Measurements from ENCODE around the gene PLA2G4F.

Gene PLA2G4F, protein sequence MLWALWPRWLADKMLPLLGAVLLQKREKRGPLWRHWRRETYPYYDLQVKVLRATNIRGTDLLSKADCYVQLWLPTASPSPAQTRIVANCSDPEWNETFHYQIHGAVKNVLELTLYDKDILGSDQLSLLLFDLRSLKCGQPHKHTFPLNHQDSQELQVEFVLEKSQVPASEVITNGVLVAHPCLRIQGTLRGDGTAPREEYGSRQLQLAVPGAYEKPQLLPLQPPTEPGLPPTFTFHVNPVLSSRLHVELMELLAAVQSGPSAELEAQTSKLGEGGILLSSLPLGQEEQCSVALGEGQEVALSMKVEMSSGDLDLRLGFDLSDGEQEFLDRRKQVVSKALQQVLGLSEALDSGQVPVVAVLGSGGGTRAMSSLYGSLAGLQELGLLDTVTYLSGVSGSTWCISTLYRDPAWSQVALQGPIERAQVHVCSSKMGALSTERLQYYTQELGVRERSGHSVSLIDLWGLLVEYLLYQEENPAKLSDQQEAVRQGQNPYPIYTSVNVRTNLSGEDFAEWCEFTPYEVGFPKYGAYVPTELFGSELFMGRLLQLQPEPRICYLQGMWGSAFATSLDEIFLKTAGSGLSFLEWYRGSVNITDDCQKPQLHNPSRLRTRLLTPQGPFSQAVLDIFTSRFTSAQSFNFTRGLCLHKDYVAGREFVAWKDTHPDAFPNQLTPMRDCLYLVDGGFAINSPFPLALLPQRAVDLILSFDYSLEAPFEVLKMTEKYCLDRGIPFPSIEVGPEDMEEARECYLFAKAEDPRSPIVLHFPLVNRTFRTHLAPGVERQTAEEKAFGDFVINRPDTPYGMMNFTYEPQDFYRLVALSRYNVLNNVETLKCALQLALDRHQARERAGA

DNA sequence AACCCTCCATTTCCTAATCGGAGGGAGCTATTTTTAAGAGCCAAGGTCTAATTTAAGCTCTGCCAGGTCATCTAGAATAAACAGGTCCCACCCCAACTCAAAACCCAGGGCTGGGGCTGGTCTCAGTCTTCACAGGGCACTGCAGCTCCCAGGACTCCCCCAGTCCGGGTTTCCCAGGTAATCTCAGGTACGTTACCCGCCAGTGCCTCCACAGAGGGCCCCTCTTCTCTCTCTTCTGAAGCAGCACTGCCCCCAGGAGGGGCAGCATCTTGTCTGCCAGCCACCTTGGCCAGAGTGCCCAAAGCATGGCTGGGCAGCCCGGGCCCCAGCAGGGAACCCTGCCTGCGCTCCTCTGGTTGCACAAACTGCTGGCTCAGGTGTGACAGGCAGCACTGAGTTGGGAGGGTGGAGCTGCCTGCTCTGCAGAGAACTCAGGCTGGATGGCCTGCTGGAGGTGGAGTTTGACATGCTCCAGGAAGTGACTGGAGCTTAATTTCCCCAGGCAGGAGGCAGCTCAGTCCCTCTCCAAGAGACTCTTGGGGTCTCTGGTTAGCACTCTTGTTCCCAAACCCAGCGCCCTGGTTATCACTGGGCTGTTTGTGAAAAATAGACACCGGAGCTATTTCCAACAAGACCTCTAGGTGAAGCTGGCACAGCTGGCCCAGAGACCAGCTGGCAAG lies at the start of gene PLA2G4F:
TSS of gene PLA2G4F (minus strand) at position 394 of the 680 bp plus-strand sequence. CDS start at position 307, 87 bp downstream.
- TF ChIP-seq YY2 (tag by site-specific recombination; IDR thresholded peaks at IDR 0.05) (no peak), ZEB2 (tag by site-specific recombination; IDR thresholded peaks at IDR 0.05) (no peak), ZXDB (tag by site-specific recombination; IDR thresholded peaks at IDR 0.05) (no peak), ZNF10 (tag by site-specific recombination; IDR thresholded peaks at IDR 0.05) (no peak), TCF7L2 (IDR thresholded peaks at IDR 0.05; ENCODE audit: borderline replicate concordance, low read depth, low read length) (no peak)
- TF ChIP-seq, protein P1, sequence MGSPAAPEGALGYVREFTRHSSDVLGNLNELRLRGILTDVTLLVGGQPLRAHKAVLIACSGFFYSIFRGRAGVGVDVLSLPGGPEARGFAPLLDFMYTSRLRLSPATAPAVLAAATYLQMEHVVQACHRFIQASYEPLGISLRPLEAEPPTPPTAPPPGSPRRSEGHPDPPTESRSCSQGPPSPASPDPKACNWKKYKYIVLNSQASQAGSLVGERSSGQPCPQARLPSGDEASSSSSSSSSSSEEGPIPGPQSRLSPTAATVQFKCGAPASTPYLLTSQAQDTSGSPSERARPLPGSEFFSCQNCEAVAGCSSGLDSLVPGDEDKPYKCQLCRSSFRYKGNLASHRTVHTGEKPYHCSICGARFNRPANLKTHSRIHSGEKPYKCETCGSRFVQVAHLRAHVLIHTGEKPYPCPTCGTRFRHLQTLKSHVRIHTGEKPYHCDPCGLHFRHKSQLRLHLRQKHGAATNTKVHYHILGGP (tag by site-specific recombination; IDR thresholded peaks at IDR 0.05) = no peak
- TF ChIP-seq, protein P2, sequence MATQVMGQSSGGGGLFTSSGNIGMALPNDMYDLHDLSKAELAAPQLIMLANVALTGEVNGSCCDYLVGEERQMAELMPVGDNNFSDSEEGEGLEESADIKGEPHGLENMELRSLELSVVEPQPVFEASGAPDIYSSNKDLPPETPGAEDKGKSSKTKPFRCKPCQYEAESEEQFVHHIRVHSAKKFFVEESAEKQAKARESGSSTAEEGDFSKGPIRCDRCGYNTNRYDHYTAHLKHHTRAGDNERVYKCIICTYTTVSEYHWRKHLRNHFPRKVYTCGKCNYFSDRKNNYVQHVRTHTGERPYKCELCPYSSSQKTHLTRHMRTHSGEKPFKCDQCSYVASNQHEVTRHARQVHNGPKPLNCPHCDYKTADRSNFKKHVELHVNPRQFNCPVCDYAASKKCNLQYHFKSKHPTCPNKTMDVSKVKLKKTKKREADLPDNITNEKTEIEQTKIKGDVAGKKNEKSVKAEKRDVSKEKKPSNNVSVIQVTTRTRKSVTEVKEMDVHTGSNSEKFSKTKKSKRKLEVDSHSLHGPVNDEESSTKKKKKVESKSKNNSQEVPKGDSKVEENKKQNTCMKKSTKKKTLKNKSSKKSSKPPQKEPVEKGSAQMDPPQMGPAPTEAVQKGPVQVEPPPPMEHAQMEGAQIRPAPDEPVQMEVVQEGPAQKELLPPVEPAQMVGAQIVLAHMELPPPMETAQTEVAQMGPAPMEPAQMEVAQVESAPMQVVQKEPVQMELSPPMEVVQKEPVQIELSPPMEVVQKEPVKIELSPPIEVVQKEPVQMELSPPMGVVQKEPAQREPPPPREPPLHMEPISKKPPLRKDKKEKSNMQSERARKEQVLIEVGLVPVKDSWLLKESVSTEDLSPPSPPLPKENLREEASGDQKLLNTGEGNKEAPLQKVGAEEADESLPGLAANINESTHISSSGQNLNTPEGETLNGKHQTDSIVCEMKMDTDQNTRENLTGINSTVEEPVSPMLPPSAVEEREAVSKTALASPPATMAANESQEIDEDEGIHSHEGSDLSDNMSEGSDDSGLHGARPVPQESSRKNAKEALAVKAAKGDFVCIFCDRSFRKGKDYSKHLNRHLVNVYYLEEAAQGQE (tag by site-specific recombination; IDR thresholded peaks at IDR 0.05) = no peak
- TF ChIP-seq, protein P3, sequence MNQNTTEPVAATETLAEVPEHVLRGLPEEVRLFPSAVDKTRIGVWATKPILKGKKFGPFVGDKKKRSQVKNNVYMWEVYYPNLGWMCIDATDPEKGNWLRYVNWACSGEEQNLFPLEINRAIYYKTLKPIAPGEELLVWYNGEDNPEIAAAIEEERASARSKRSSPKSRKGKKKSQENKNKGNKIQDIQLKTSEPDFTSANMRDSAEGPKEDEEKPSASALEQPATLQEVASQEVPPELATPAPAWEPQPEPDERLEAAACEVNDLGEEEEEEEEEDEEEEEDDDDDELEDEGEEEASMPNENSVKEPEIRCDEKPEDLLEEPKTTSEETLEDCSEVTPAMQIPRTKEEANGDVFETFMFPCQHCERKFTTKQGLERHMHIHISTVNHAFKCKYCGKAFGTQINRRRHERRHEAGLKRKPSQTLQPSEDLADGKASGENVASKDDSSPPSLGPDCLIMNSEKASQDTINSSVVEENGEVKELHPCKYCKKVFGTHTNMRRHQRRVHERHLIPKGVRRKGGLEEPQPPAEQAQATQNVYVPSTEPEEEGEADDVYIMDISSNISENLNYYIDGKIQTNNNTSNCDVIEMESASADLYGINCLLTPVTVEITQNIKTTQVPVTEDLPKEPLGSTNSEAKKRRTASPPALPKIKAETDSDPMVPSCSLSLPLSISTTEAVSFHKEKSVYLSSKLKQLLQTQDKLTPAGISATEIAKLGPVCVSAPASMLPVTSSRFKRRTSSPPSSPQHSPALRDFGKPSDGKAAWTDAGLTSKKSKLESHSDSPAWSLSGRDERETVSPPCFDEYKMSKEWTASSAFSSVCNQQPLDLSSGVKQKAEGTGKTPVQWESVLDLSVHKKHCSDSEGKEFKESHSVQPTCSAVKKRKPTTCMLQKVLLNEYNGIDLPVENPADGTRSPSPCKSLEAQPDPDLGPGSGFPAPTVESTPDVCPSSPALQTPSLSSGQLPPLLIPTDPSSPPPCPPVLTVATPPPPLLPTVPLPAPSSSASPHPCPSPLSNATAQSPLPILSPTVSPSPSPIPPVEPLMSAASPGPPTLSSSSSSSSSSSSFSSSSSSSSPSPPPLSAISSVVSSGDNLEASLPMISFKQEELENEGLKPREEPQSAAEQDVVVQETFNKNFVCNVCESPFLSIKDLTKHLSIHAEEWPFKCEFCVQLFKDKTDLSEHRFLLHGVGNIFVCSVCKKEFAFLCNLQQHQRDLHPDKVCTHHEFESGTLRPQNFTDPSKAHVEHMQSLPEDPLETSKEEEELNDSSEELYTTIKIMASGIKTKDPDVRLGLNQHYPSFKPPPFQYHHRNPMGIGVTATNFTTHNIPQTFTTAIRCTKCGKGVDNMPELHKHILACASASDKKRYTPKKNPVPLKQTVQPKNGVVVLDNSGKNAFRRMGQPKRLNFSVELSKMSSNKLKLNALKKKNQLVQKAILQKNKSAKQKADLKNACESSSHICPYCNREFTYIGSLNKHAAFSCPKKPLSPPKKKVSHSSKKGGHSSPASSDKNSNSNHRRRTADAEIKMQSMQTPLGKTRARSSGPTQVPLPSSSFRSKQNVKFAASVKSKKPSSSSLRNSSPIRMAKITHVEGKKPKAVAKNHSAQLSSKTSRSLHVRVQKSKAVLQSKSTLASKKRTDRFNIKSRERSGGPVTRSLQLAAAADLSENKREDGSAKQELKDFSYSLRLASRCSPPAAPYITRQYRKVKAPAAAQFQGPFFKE (tag by site-specific recombination; IDR thresholded peaks at IDR 0.05; ENCODE audit: borderline replicate concordance) = no peak
- ChIA-PET POLR2A (no interaction called here), CTCF (interaction anchor here (0.6 to 0.7 kb wide), 3 partner anchors 19 to 532 kb away, joined by 3 to 4 read pairs (median 3); no protein-coding TSS in a partner anchor)
- H3K27ac ChIP-seq (ENCODE audit: extremely low read depth, low read depth, low read length) = no peak within 1 kb of the TSS
- no peaks in the 10 kb centered on the region for H3K9me3 ChIP-seq (ENCODE audit: control insufficient read depth, insufficient read depth, low read depth, low read length)
- no peak within 1 kb of the TSS for H3K4me3 ChIP-seq (ENCODE audit: low read depth, low read length)
- no peaks in the 10 kb centered on the region; the same call in 1 of the 2 replicates for H3K4me1 ChIP-seq (ENCODE audit: control insufficient read depth, insufficient read depth, low read length)
- H3K36me3 ChIP-seq (ENCODE audit: control insufficient read depth in 2 of 2, insufficient read depth in 1 of 2, low read length in 2 of 2) = peaks cover 0 to 28% of the 10 kb centered on the region in 2 experiments; a peak in 1 of 3 replicates

DNA sequence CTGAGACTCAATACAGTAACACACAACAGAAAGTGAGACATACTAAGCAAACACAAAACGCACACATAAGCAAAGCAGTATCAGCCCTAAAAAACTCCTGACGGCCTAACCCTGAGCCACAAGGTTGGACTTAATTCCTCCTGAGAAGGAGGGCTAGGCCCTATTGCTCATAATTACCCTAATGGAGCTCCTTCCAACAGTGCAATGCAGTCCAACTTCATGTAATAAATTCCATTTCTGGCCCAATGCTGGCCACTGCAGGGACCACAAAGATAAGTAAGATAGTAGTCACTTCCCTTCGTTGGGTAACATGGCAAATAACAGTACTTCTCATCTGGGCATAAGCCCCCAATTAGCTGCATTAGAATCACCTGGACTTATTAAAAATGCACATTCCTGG lies 47.5 kb upstream of the PLA2G4F start:
- POLR2A ChIA-PET = no interaction called here
- Histone ChIP-seq H3K4me1 (ENCODE audit: control insufficient read depth, insufficient read depth, low read length) (no peaks in the 10 kb centered on the region), H3K36me3 (ENCODE audit: control insufficient read depth in 2 of 2, insufficient read depth in 1 of 2, low read length in 2 of 2) (peaks cover 0 to 11% of the 10 kb centered on the region in 2 experiments; a peak in 1 of 3 replicates), H3K9me3 (ENCODE audit: control insufficient read depth, insufficient read depth, low read depth, low read length) (no peaks in the 10 kb centered on the region), H3K4me3 (ENCODE audit: low read depth, low read length) (no peak overlapping the region), H3K27ac (ENCODE audit: extremely low read depth, low read depth, low read length) (no peak overlapping the region)
- CTCF ChIA-PET = interaction anchor here (0.7 kb wide), 1 partner anchor 288 kb away, joined by 5 read pairs; no protein-coding TSS in a partner anchor
- TF ChIP-seq ZNF555 (tag by site-specific recombination; conservative IDR thresholded peaks at IDR 0.05) = no peak
- no peak for TF ChIP-seq ZNF341 (tag by site-specific recombination; IDR thresholded peaks at IDR 0.05; ENCODE audit: low read depth)
- TF ChIP-seq, protein P4, sequence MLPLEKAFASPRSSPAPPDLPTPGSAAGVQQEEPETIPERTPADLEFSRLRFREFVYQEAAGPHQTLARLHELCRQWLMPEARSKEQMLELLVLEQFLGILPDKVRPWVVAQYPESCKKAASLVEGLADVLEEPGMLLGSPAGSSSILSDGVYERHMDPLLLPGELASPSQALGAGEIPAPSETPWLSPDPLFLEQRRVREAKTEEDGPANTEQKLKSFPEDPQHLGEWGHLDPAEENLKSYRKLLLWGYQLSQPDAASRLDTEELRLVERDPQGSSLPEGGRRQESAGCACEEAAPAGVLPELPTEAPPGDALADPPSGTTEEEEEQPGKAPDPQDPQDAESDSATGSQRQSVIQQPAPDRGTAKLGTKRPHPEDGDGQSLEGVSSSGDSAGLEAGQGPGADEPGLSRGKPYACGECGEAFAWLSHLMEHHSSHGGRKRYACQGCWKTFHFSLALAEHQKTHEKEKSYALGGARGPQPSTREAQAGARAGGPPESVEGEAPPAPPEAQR (tag by site-specific recombination; IDR thresholded peaks at IDR 0.05) = no peak
- no peak for TF ChIP-seq ZNF292 (tag by site-specific recombination; IDR thresholded peaks at IDR 0.05; ENCODE audit: borderline replicate concordance, low read depth)
- no peak for TF ChIP-seq ZNF37A (tag by site-specific recombination; IDR thresholded peaks at IDR 0.05)
- TF ChIP-seq ZNF596 (tag by site-specific recombination; IDR thresholded peaks at IDR 0.05) = no peak
- TF ChIP-seq ZSCAN23 (tag by site-specific recombination; IDR thresholded peaks at IDR 0.05) = no peak
- TF ChIP-seq ZNF132 (tag by site-specific recombination; IDR thresholded peaks at IDR 0.05; ENCODE audit: borderline replicate concordance) = no peak
- TF ChIP-seq ZNF350 (tag by site-specific recombination; IDR thresholded peaks at IDR 0.05) = no peak
- no peak for TF ChIP-seq ZNF416 (tag by site-specific recombination; IDR thresholded peaks at IDR 0.05)

All from HEK293 (cell line).